DMS114 treated with DMSO at 0.1 percent for 48 hours (cell line): ENCODE results near the gene OR10G2.

Experiments
- DNase-seq: peaks from one replicate; lab custom pipeline; 2025; ENCODE audit not compliant: unreplicated experiment; lab: John Stamatoyannopoulos, UW

Gene OR10G2

DNA sequence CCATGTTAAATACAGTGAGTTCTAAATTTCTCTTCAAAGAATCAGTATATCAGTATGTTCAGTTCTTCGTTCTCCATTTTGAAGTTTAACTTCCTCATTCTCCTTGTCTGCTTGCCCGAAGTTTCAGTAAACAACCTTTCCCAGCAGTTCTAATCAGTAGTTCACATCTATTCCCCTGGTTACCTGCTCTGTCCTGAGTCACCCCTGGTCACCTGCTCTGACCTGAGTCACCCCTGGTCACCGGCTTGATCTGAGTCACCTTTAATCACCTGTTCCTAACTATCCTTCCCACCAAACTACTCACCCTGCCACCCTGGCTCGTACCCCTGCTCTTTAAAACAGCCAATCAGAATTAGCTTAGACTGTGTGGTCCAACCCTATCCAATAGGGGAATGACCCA lies 45.4 kb downstream of the OR10G2 start:
- DNase-seq: no peak
